Measurements from ENCODE around the gene NAA50. TPM values are rescaled to one million over a fixed set of nuclear protein-coding genes. Genes with fewer than 3 reads are reported as not detected.

NAA50 gene
- total and polyA plus RNA-seq, 4 donors, result 27.8 to 82.7 (median 61.4) TPM

- no peak for ATAC-seq (ENCODE audit: insufficient read depth, low FRiP score)
- 75 to 77% methylated on average over 4 of the region's 4 CpGs for WGBS, 2 donors
- peaks cover 0 to 1% (median 0%) of the 10 kb centered on the region in 5 donors for H3K4me1 ChIP-seq (ENCODE audit: control insufficient read depth in 5 of 5, insufficient read depth in 5 of 5, low read length in 5 of 5)
These were observed 7.4 kb upstream of the NAA50 start for GRCh38 chr3:113753376-113753985.

GRCh38 chr3:113751141-113751540 lies 5.1 kb upstream of the NAA50 start:
- no peak overlapping the region for H3K4me3 ChIP-seq
- H3K27me3 ChIP-seq (ENCODE audit: control insufficient read depth in 3 of 3, insufficient read depth in 3 of 3, low read length in 2 of 3), result no peaks in the 10 kb centered on the region
- no peak overlapping the region for H3K27ac ChIP-seq (ENCODE audit: low read depth in 1 of 2, low read length in 1 of 2)
- no peak for ATAC-seq (ENCODE audit: insufficient read depth, low FRiP score)
- TF ChIP-seq, protein P1, sequence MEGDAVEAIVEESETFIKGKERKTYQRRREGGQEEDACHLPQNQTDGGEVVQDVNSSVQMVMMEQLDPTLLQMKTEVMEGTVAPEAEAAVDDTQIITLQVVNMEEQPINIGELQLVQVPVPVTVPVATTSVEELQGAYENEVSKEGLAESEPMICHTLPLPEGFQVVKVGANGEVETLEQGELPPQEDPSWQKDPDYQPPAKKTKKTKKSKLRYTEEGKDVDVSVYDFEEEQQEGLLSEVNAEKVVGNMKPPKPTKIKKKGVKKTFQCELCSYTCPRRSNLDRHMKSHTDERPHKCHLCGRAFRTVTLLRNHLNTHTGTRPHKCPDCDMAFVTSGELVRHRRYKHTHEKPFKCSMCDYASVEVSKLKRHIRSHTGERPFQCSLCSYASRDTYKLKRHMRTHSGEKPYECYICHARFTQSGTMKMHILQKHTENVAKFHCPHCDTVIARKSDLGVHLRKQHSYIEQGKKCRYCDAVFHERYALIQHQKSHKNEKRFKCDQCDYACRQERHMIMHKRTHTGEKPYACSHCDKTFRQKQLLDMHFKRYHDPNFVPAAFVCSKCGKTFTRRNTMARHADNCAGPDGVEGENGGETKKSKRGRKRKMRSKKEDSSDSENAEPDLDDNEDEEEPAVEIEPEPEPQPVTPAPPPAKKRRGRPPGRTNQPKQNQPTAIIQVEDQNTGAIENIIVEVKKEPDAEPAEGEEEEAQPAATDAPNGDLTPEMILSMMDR (IDR thresholded peaks at IDR 0.05; ENCODE audit: control extremely low read depth, extremely low read depth), result no peak
- H3K4me1 ChIP-seq (ENCODE audit: control insufficient read depth in 5 of 5, insufficient read depth in 5 of 5, low read length in 5 of 5), result peaks cover 0 to 9% (median 0%) of the 10 kb centered on the region in 5 donors
- no peaks in the 10 kb centered on the region for H3K9me3 ChIP-seq (ENCODE audit: control insufficient read depth in 4 of 4, insufficient read depth in 3 of 4, low read length in 3 of 4)
- H3K36me3 ChIP-seq (ENCODE audit: control insufficient read depth in 4 of 4, insufficient read depth in 4 of 4, low read length in 4 of 4), result no peaks in the 10 kb centered on the region
- no peak overlapping the region for H3K9ac ChIP-seq (ENCODE audit: insufficient read depth in 1 of 2, low read length in 2 of 2)
- no peak for DNase-seq

More at GRCh38 chr3:113753376-113753985, 7.4 kb upstream of the NAA50 start:
- Histone ChIP-seq H3K4me3 (no peak overlapping the region), H3K27ac (ENCODE audit: low read depth in 1 of 2, low read length in 1 of 2) (no peak overlapping the region), H3K9me3 (ENCODE audit: control insufficient read depth in 4 of 4, insufficient read depth in 3 of 4, low read length in 3 of 4) (peaks cover 0 to 3% (median under 1%) of the 10 kb centered on the region in 4 donors), H3K27me3 (ENCODE audit: control insufficient read depth in 3 of 3, insufficient read depth in 3 of 3, low read length in 2 of 3) (no peaks in the 10 kb centered on the region), H3K9ac (ENCODE audit: insufficient read depth in 1 of 2, low read length in 2 of 2) (no peak overlapping the region), H3K36me3 (ENCODE audit: control insufficient read depth in 4 of 4, insufficient read depth in 4 of 4, low read length in 4 of 4) (no peaks in the 10 kb centered on the region)
- TF ChIP-seq, protein P1 (IDR thresholded peaks at IDR 0.05; ENCODE audit: control extremely low read depth, extremely low read depth), result no peak
- no peak for DNase-seq

DNA sequence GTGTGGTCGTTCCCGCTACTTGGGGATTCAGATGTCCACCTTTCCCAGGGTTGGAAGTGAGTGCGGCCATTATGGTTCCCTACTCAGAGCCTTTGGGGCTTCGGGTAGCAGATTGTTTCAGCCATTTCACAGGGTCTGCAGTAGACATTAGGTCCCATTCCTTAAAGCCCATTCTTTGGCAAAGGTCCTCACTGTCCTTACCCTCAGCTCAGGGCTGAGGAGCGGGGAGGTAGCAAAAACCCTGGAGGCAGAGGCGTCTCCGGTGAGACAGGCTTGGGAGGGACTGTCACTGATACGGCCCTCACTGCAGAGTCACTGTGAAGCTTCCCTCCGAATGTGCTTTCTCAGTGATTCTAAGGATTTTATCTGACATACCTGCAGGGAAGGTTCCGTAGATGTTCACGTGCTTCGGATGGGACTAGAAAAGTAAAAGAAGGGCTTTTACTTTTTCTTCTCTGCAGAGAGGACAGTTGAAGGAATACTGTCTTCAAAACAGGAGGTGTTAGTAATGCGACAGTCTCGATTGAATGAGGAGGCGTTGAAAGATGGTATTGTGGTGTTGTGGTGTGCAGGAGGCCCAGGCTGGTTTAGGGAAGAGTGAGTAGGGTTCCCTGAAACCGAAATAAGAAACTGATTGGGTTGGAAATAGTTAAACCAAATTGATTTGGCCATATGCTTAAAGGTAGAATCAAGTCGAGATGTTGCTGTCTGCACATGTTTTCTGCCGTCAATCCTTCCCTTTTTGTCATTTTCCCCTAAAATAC lies 1.4 kb upstream of the NAA50 start:
- Histone ChIP-seq H3K9me3 (ENCODE audit: control insufficient read depth in 4 of 4, insufficient read depth in 3 of 4, low read length in 3 of 4) (no peaks in the 10 kb centered on the region), H3K27me3 (ENCODE audit: control insufficient read depth in 3 of 3, insufficient read depth in 3 of 3, low read length in 2 of 3) (no peaks in the 10 kb centered on the region), H3K27ac (ENCODE audit: low read depth in 1 of 2, low read length in 1 of 2) (peak overlapping the region; percentile 98 to 99), H3K36me3 (ENCODE audit: control insufficient read depth in 4 of 4, insufficient read depth in 4 of 4, low read length in 4 of 4) (peaks cover 0 to 3% (median 0%) of the 10 kb centered on the region in 4 donors), H3K4me1 (ENCODE audit: control insufficient read depth in 5 of 5, insufficient read depth in 5 of 5, low read length in 5 of 5) (peaks cover 0 to 22% (median 3%) of the 10 kb centered on the region in 5 donors), H3K4me3 (peak overlapping the region; percentile 86), H3K9ac (ENCODE audit: insufficient read depth in 1 of 2, low read length in 2 of 2) (peak overlapping the region; percentile 65 to 99)
- DNase-seq (peak in 2 of 3 donors; percentile 48 to 59), ATAC-seq (ENCODE audit: insufficient read depth, low FRiP score) (no peak)
- 2 to 3% methylated on average over 18 of the region's 18 CpGs for WGBS, 2 donors
- TF ChIP-seq, protein P1 (IDR thresholded peaks at IDR 0.05; ENCODE audit: control extremely low read depth, extremely low read depth), result no peak

Measured in lung (tissue), 12 donors.